D721Med (cell line): ENCODE measurements around the gene UNCX.

ENCODE experiments used
- DNase-seq: peaks from one replicate; pipeline ENCODE4 v3.0.0; 2011; ENCODE audit warnings: low spot score; ENCODE audit not compliant: insufficient read length
- FAIRE-seq: peaks from 2 replicates; lab custom pipeline; 2011; peaks lifted over from hg19 to GRCh38; lab: Jason Lieb, UNC
- CTCF ChIP-seq: IDR thresholded peaks from 2 replicates; pipeline ENCODE4 v1.5.1; 2012; ENCODE audit warnings: mild to moderate bottlenecking, control low read depth; ENCODE audit not compliant: insufficient read depth; ENCODE audit errors: missing control alignments

Gene UNCX

GRCh38 chr7:1235501-1236131 is 2.9 kb downstream of the UNCX start:
- FAIRE-seq, result no peak
- DNase-seq, result no peak
- no peak for TF ChIP-seq CTCF

GRCh38 chr7:1236132-1236661 is 3.5 kb downstream of the UNCX start:
- no peak for TF ChIP-seq CTCF
- FAIRE-seq (no peak), DNase-seq (no peak)

GRCh38 chr7:1236831-1237701 is 4.4 kb downstream of the UNCX start:
- no peak for TF ChIP-seq CTCF
- DNase-seq, result no peak
- FAIRE-seq, result no peak

GRCh38 chr7:1237704-1238255 is 5.1 kb downstream of the UNCX start:
- FAIRE-seq, result no peak
- no peak for DNase-seq
- TF ChIP-seq CTCF, result no peak

GRCh38 chr7:1238450-1238882 is 5.8 kb downstream of the UNCX start:
- FAIRE-seq, result no peak

More at GRCh38 chr7:1238450-1238882, 5.8 kb downstream of the UNCX start:
- no peak for DNase-seq
- TF ChIP-seq CTCF, result no peak
